SKM-1 treated with dmso at 0.1 percent for 144 hours (cell line): Measurements from ENCODE around the gene ARID5B.
A peak's percentile ranks its signal among the peaks of the same experiment; 100 is the strongest.

Source experiments
- DNase-seq: peaks from one replicate; lab custom pipeline; 2025; ENCODE audit not compliant: unreplicated experiment; lab: John Stamatoyannopoulos, UW

ARID5B gene

GRCh38 chr10:61933859-61934555 lies 32.5 kb downstream of the ARID5B start:
- no peak for DNase-seq

GRCh38 chr10:61935077-61935476 lies 33.6 kb downstream of the ARID5B start:
- no peak for DNase-seq

DNA sequence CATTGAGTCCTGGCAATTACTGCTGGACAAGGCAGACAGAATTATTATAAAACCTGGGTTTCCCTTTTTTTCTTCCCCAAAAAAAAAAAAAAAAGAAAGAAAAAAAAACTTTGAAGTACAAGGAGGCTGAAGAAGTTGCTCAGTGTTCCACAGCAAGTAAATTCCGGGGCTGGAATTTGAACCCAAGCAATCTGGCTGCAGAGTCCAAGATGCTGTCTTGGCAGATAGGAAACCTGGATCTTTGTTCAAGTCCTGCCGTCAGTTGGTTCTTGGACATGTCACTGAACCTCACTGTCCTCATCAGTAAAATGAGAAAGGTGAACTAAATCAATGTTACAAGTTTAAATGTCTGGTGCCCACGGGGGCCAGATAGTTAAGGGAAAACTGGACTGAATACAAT lies 35.3 kb downstream of the ARID5B start:
- DNase-seq, result no peak

- DNase-seq, result no peak
Measured at GRCh38 chr10:61937631-61938351, 36.3 kb downstream of the ARID5B start.

DNA sequence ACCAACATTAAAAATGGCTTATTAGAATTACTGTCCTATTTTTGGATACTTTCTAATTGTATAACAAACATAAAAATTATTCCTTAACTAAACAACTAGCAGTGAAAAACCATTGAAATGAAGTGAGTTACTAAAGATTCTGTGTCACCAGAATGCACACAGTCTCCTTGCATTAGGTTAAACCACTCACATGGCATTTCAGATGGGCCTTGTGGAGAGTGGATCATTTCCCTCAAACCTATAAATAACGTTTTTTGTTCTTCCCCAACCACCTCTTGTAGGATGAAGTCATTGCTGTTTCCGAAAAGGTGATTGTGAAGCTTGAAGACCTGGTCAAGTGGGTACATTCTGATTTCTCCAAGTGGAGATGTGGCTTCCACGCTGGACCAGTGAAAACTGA lies 38.4 kb downstream of the ARID5B start:
- no peak for DNase-seq

DNA sequence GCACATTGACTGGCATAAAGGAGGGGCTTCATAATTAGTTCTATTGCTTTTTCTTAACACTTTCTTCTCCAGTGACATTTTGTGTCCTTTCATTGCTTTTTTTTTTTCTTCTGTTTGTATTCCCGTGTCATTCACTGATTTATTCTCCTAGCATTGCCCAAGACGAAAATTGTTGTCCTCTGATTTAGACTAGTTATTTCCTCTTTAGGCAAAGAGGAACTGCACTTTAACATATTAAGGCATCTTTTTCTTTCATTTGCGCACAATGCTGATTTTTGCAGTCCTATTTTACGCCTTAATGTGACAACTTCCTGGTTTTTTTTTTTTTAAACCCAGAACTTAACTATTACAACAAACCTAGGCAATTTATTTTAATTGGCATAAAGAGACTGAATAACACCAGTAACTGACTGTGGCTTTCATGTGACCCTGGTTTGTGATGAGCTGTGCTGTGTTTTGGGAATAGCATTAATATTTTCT lies 39.7 kb downstream of the ARID5B start:
- DNase-seq, result peak; percentile 22

- no peak for DNase-seq
Measured at GRCh38 chr10:61942604-61943461, 41.3 kb downstream of the ARID5B start.

DNA sequence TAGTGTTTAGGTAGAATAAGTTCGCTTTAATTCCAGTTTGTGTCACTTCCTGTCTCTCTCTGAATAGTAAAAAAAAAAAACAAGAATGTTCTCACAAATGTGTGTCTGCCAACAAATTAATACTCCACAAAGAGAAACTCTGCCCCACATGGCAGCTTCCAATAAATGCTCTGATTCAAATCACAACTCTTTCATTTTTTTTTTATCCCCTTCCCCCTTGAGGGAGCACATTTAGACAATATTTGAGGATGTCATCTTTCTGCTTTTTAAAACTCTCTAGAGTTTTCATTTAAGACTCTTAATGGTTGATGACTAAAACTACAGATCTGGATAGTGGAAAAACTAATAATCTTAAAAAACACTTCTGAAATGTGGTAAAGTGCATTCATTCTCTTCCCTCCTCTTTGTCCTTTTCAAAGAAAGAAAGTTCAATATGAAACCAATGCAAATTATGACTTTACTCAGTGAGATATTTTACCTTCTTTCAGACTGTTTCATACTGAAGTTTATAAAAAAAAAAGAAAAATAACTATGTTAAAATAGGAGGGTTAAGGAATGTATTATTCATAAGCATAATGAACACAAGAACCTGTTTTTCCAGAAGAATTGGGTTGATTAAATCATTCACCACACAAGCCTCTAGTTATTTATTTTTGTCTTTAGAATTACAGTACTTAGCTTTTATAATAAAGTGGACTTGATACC lies 42.3 kb downstream of the ARID5B start:
- DNase-seq, result no peak

DNA sequence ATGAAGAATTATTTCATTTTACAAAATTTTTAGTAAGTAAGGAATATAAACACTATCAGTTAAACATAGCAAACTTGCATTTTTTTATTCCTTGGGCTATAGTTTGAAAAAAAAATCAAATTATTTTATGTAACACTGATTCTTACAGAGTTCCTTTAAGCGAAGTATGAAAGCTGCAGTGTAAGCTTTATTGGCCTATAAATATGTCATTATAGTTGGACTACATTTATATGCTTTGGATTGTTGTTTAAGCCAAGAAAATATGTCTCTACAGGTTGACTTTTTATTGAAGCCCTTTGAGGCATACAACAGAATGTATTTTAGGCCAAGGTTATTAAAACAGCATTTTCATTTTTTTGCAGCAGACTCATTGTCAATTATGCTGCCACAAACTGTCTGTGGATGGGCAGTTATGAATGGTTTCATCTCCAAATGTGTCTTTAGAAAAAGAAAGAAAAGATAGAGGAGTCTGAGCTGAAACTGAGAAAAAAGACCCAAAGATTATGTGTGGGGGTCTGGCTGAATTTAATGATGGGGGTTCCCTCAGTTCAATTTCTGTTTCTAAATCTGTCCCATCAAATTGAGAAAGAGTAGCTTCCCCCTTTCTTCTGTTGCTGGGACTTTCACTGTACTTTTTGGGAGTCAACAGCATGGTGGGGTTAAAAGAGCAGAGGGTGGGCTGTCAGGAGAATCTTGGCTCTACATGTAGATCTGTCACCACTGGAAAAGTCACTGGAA lies 43.1 kb downstream of the ARID5B start:
- no peak for DNase-seq

DNA sequence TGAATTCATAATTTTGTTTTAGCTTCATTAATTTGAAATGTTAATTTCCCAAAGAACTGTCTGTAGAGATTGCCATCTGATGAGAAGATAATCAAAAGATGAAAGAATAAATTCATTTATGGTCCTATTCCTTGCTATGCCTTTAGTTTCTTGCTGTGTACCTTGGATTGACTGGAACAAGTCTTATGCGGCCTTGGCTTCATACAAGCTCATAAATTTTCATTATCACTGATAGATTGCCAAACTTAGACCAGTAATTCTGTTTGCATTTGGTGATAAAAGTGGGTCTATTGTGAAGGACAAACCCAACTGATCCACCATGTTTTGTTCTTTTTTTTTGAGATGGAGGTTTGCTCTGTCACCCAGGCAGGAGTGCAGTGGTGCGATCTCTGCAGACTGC lies 48.2 kb downstream of the ARID5B start:
- DNase-seq, result no peak

GRCh38 chr10:61950449-61951143 lies 49.1 kb downstream of the ARID5B start:
- no peak for DNase-seq

- DNase-seq, result no peak
Measured at GRCh38 chr10:61951144-61951483, 49.6 kb downstream of the ARID5B start.

DNA sequence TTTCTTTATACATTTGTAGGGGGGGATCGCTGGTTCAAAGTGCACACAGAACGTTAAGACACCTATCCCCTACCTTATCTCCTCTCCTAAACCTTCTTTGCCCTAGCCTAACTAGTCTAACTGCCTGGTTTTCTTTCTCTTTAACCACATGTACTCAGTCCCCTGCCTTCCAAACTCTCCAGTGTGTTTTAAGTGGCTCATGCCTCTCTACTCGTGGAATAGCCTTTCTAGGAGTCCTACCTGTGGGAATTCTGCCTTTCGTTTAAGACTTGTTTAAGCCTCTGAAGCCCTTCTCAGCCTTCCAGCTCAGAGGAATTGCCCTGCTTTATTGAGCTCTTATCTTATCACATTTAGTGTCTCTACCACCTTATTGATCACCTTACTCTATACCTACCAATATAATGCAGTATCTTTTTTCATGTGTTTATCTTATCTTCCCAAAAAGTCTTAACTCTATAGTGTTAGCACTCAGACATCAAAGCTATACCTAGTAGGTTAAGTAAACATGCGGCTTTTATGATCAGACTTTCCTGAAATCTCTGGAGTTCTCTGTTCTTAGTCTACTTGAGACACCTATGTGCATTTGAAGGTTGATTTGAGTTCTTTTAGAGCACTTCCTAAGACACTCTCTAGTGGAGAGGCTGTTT lies 50.7 kb downstream of the ARID5B start:
- no peak for DNase-seq

DNA sequence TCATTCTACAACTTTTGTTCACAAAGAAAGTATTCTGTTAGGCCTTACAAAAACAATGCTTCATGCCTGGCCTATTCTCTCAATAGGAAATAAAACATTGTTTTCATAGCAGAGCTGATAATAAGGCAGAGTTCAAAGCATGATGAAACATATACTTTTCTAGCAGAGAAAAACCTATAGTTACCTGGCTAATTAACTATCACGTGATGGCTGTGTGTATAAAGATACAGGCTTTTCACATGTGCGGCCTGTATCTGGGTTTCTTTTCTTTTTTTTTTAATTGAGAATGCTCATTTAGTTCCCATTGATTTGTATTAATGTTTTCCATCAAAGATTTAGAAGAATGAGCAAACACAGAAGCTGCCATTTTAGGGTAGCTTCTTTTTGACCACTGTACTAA lies 51.7 kb downstream of the ARID5B start:
- DNase-seq, result no peak

GRCh38 chr10:61957806-61958205 lies 56.3 kb downstream of the ARID5B start:
- no peak for DNase-seq

DNA sequence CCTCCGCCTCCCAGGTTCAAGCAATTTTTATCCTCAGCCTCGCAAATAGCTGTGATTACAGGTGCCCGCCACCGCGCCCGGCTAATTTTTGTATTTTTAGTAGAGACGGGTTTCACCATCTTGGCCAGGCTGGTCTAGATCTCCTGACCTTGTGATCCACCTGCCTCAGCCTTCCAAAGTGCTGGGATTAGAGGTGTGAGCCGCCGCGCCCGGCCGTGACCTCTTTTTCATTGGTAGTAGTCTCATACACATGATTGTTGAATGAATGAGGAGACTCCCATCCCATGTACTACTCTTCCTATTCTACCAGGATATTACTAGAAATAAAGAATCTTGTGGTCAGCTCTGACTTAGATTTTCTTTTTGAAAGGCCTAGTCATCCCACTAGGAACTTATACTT lies 56.8 kb downstream of the ARID5B start:
- DNase-seq, result no peak

GRCh38 chr10:61958805-61959204 lies 57.3 kb downstream of the ARID5B start:
- no peak for DNase-seq

- DNase-seq, result no peak
Measured at GRCh38 chr10:61959814-61960213, 58.3 kb downstream of the ARID5B start.

DNA sequence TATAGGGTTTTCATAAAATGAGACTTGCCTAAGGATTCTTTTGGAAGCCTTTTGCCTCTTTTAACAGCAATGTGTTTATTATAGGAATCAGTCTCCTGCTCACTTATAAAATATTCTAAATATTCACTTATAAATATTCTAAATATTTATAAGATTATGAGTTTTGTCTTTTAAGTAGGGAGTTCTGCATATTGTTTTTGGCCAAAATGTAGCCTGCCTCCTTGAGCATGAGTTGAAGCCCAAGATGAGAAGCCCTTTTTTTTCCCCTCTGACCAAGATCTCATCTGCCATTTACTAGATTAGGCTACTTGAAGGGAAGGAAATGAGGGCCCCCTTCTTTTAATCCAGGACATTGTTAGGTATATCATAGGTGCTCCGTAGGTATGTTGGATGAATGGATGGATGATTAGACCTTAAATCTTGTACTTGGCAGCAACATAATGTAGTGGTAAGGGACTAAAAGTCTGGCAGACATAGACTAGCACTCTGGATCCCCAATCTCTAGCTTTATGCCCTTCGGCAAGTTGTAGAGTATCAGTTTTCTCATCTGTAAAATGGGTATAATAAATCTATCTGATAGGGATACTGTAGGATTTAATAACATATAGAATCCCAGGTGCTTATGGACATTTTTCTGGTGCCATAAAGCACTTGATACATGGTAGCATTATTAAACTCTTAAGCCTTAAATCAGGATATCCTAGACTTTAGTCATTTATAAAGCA lies 59.1 kb downstream of the ARID5B start:
- no peak for DNase-seq
